K562 (cell line): Measurements from ENCODE around the gene APOC4.

Experiments used
- FOXA3 ChIP-seq, 2 experiments: fragments of 450-650 bp in 1 of 2; sonication (generic) in 1 of 2; formaldehyde crosslinking; IDR thresholded peaks in 1 of 2; conservative IDR thresholded peaks in 1 of 2; 2 replicates each; pipeline versions ENCODE4 v1.4.0 to v1.8.0; 2020 to 2022; ENCODE audit warnings: mild to moderate bottlenecking in 2 of 2, missing genetic modification reagents in 1 of 2
- JUND ChIP-seq, 2 experiments: IDR thresholded peaks; 2 replicates in 1 of 2; 3 replicates in 1 of 2; pipeline ENCODE4 v1.6.1; 2011; ENCODE audit warnings: borderline replicate concordance in 2 of 2, low read depth in 2 of 2, low read length in 2 of 2, improper control_type of control experiment in 1 of 2, missing biosample characterization in 1 of 2, missing genetic modification characterization in 1 of 2, missing genetic modification reagents in 1 of 2
- POLR2A ChIP-seq: fragments of 450-650 bp; conservative IDR thresholded peaks from 2 replicates; pipeline ENCODE4 v1.6.1; 2016
- RAD21 ChIP-seq, 2 experiments: fragments of 250-450 bp in 1 of 2; fragments of 450-650 bp in 1 of 2; sonication (Bioruptor Pico) in 1 of 2; formaldehyde crosslinking in 1 of 2; IDR thresholded peaks in 1 of 2; conservative IDR thresholded peaks in 1 of 2; 2 replicates each; pipeline versions ENCODE4 v1.4.0 to v1.8.0; 2020 to 2022; ENCODE audit warnings: mild to moderate bottlenecking in 2 of 2, moderate library complexity in 1 of 2
- RBFOX2 ChIP-seq: fragments of 200-400 bp; formaldehyde crosslinking; IDR thresholded peaks from 2 replicates; pipeline ENCODE4 v1.6.1; 2017; ENCODE audit warnings: low read depth, mild to moderate bottlenecking, low read length, moderate library complexity
- TAF1 ChIP-seq: IDR thresholded peaks from 2 replicates; pipeline ENCODE4 v1.6.1; 2011; ENCODE audit warnings: mild to moderate bottlenecking, low read length, moderate library complexity; ENCODE audit not compliant: insufficient read depth, control insufficient read depth, severe bottlenecking; ENCODE audit errors: extremely low read depth
- TBP ChIP-seq: optimal IDR thresholded peaks from 2 replicates; pipeline ENCODE3; 2011; ENCODE audit warnings: low read depth, low read length, improper control_type of control experiment
- ZBED1 ChIP-seq: IDR thresholded peaks from 2 replicates; pipeline ENCODE4 v1.6.1; 2014
- TF ChIP-seq, protein P1 (sequence below), 3 experiments: IDR thresholded peaks in 2 of 3; conservative IDR thresholded peaks in 1 of 3; 2 replicates each; pipeline ENCODE4 v1.5.1; 2011 to 2012; ENCODE audit warnings: low read length in 3 of 3, mild to moderate bottlenecking in 3 of 3, control low read depth in 2 of 3, improper control_type of control experiment in 1 of 3, inconsistent platforms in 1 of 3, low read depth in 1 of 3, mixed read lengths in 1 of 3, moderate library complexity in 1 of 3; ENCODE audit not compliant: insufficient read depth in 2 of 3
- TF ChIP-seq, protein P2 (sequence below): sonication (generic); formaldehyde crosslinking; IDR thresholded peaks from 2 replicates; pipeline ENCODE4 v1.8.0; 2022; ENCODE audit warnings: missing genetic modification reagents, mild to moderate bottlenecking, borderline replicate concordance
- TF ChIP-seq, protein P3 (sequence below): sonication (generic); formaldehyde crosslinking; IDR thresholded peaks from 2 replicates; pipeline ENCODE4 v1.9.0; 2022; ENCODE audit warnings: mild to moderate bottlenecking, missing genetic modification reagents
- TF ChIP-seq, protein P4 (sequence below), 2 experiments: fragments of 200-800 bp in 1 of 2; sonication (Bioruptor generic) in 1 of 2; sonication (generic) in 1 of 2; formaldehyde crosslinking in 1 of 2; IDR thresholded peaks in 1 of 2; conservative IDR thresholded peaks in 1 of 2; 2 replicates each; pipeline versions ENCODE4 v1.5.0 to v1.6.1; 2016 to 2020; ENCODE audit warnings: missing compliant biosample characterization in 1 of 2, missing genetic modification characterization in 1 of 2, missing genetic modification reagents in 1 of 2

DNA sequence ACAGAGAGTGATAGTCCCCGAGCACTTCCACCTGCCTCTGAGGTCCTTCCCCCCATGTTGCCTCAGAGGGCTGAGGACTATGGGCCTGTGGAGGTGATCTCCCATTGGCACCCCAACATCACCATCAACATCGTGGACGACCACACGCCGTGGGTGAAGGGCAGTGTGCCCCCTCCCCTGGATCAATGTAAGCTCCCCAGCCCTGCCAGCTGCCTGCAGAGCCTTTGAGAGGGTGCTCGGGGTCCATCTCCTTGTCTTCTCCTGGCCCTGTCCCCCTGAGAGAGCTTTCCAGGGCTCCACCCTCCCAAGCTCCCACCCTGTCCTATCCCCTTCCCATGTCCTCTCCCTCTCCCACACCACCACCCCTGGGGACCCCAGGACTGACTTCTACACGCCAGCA, 44.4 kb downstream of the APOC4 start:
- TF ChIP-seq JUND (IDR thresholded peaks at IDR 0.05; ENCODE audit: borderline replicate concordance, low read depth, low read length) (no peak), JUND (tag; IDR thresholded peaks at IDR 0.05; ENCODE audit: borderline replicate concordance, low read depth, low read length) (no peak), RBFOX2 (no peak), TAF1 (no peak), ZBED1 (no peak), POLR2A (no peak), FOXA3 (CRISPR knock-in tag; conservative IDR thresholded peaks at IDR 0.05 in 1 of 2, IDR thresholded peaks at IDR 0.05 in 1 of 2) (no peak), RAD21 (CRISPR knock-in tag; conservative IDR thresholded peaks at IDR 0.05 in 1 of 2, IDR thresholded peaks at IDR 0.05 in 1 of 2) (no peak), TBP (no peak)
- TF ChIP-seq, protein P1, sequence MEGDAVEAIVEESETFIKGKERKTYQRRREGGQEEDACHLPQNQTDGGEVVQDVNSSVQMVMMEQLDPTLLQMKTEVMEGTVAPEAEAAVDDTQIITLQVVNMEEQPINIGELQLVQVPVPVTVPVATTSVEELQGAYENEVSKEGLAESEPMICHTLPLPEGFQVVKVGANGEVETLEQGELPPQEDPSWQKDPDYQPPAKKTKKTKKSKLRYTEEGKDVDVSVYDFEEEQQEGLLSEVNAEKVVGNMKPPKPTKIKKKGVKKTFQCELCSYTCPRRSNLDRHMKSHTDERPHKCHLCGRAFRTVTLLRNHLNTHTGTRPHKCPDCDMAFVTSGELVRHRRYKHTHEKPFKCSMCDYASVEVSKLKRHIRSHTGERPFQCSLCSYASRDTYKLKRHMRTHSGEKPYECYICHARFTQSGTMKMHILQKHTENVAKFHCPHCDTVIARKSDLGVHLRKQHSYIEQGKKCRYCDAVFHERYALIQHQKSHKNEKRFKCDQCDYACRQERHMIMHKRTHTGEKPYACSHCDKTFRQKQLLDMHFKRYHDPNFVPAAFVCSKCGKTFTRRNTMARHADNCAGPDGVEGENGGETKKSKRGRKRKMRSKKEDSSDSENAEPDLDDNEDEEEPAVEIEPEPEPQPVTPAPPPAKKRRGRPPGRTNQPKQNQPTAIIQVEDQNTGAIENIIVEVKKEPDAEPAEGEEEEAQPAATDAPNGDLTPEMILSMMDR (IDR thresholded peaks at IDR 0.05 in 2 of 3, conservative IDR thresholded peaks at IDR 0.05 in 1 of 3; ENCODE audit: insufficient read depth in 2 of 3, low read depth in 1 of 3, low read length in 3 of 3) = no peak
- TF ChIP-seq, protein P2, sequence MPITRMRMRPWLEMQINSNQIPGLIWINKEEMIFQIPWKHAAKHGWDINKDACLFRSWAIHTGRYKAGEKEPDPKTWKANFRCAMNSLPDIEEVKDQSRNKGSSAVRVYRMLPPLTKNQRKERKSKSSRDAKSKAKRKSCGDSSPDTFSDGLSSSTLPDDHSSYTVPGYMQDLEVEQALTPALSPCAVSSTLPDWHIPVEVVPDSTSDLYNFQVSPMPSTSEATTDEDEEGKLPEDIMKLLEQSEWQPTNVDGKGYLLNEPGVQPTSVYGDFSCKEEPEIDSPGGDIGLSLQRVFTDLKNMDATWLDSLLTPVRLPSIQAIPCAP (CRISPR knock-in tag) = no peak
- TF ChIP-seq, protein P3, sequence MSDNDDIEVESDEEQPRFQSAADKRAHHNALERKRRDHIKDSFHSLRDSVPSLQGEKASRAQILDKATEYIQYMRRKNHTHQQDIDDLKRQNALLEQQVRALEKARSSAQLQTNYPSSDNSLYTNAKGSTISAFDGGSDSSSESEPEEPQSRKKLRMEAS (CRISPR knock-in tag) = no peak
- TF ChIP-seq, protein P4, sequence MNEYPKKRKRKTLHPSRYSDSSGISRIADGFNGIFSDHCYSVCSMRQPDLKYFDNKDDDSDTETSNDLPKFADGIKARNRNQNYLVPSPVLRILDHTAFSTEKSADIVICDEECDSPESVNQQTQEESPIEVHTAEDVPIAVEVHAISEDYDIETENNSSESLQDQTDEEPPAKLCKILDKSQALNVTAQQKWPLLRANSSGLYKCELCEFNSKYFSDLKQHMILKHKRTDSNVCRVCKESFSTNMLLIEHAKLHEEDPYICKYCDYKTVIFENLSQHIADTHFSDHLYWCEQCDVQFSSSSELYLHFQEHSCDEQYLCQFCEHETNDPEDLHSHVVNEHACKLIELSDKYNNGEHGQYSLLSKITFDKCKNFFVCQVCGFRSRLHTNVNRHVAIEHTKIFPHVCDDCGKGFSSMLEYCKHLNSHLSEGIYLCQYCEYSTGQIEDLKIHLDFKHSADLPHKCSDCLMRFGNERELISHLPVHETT (CRISPR knock-in tag; conservative IDR thresholded peaks at IDR 0.05 in 1 of 2, IDR thresholded peaks at IDR 0.05 in 1 of 2) = no peak
